Liver (tissue), 9 donors: ENCODE data around the gene ACVR1. TPM values are rescaled to one million over a fixed set of nuclear protein-coding genes. Genes with fewer than 3 reads are reported as not detected.

Experiments
- DNase-seq: peaks from one replicate; pipeline ENCODE4 v3.0.0-alpha.2; 2017; ENCODE audit warnings: low spot score
- H3K27ac ChIP-seq, 2 donors: one replicate each; pipeline ENCODE4 v1.7.0; 2013; ENCODE audit warnings: inconsistent platforms in 2 of 2, low read length in 2 of 2, control low read depth in 1 of 2, low read depth in 1 of 2, mild to moderate bottlenecking in 1 of 2
- H3K27me3 ChIP-seq, 4 donors: one replicate each; pipeline versions ENCODE4 v1.6.1 to v1.7.0; 2013; ENCODE audit warnings: low read length in 3 of 4, inconsistent platforms in 1 of 4, mild to moderate bottlenecking in 1 of 4, moderate library complexity in 1 of 4; ENCODE audit not compliant: control insufficient read depth in 4 of 4, insufficient read depth in 4 of 4
- H3K36me3 ChIP-seq, 4 donors: one replicate each; pipeline versions ENCODE4 v1.6.1 to v1.7.0; 2013; ENCODE audit warnings: low read length in 3 of 4, mild to moderate bottlenecking in 3 of 4, low read depth in 1 of 4, moderate library complexity in 1 of 4; ENCODE audit not compliant: control insufficient read depth in 4 of 4, insufficient read depth in 3 of 4
- H3K4me1 ChIP-seq, 4 donors: one replicate each; pipeline versions ENCODE4 v1.6.1 to v1.7.0; 2013; ENCODE audit warnings: low read length in 3 of 4, mild to moderate bottlenecking in 3 of 4, moderate library complexity in 1 of 4; ENCODE audit not compliant: control insufficient read depth in 4 of 4, insufficient read depth in 4 of 4
- H3K4me3 ChIP-seq, 3 donors: one replicate each; pipeline versions ENCODE4 v1.6.1 to v1.7.0; 2013; ENCODE audit warnings: low read length in 3 of 3, control low read depth in 1 of 3, low read depth in 1 of 3, mild to moderate bottlenecking in 1 of 3
- H3K9ac ChIP-seq, 2 donors: one replicate each; pipeline ENCODE4 v1.7.0; 2013; ENCODE audit warnings: low read length in 2 of 2, mild to moderate bottlenecking in 2 of 2, moderate library complexity in 2 of 2, control low read depth in 1 of 2, low read depth in 1 of 2
- H3K9me3 ChIP-seq, 4 donors: one replicate each; pipeline versions ENCODE4 v1.6.1 to v1.7.0; 2013; ENCODE audit warnings: low read length in 3 of 4; ENCODE audit not compliant: control insufficient read depth in 4 of 4
- ATF3 ChIP-seq: IDR thresholded peaks from 2 replicates; pipeline ENCODE4 v1.6.1; 2016; ENCODE audit warnings: antibody characterized with exemption
- CTCF ChIP-seq: fragments of 150-350 bp; IDR thresholded peaks from 2 replicates; pipeline ENCODE4 v1.5.1; 2017; ENCODE audit warnings: improper control_type of control experiment, low read depth, low read length; ENCODE audit not compliant: missing input control
- EGR1 ChIP-seq, 2 donors: IDR thresholded peaks; 2 replicates each; pipeline ENCODE4 v1.6.1; 2016 to 2018; ENCODE audit warnings: antibody characterized with exemption in 2 of 2, low read depth in 2 of 2
- FOXA1 ChIP-seq: IDR thresholded peaks from 2 replicates; pipeline ENCODE4 v1.6.1; 2016; ENCODE audit warnings: antibody characterized with exemption
- FOXA2 ChIP-seq: IDR thresholded peaks from 2 replicates; pipeline ENCODE4 v1.6.1; 2016; ENCODE audit warnings: antibody characterized with exemption
- GABPA ChIP-seq, 2 donors: IDR thresholded peaks in 1 of 2; conservative IDR thresholded peaks in 1 of 2; 2 replicates each; pipeline ENCODE4 v1.6.1; 2016; ENCODE audit warnings: antibody characterized with exemption in 2 of 2, mild to moderate bottlenecking in 1 of 2, moderate library complexity in 1 of 2
- HNF4A ChIP-seq, 2 donors: conservative IDR thresholded peaks; 2 replicates each; pipeline ENCODE4 v1.6.1; 2016; ENCODE audit warnings: antibody characterized with exemption in 2 of 2, mild to moderate bottlenecking in 2 of 2
- HNF4G ChIP-seq: IDR thresholded peaks from 2 replicates; pipeline ENCODE4 v1.6.1; 2016; ENCODE audit warnings: antibody characterized with exemption
- JUND ChIP-seq, 2 donors: IDR thresholded peaks; 2 replicates each; pipeline ENCODE4 v1.6.1; 2016; ENCODE audit warnings: antibody characterized with exemption in 2 of 2
- MAX ChIP-seq: IDR thresholded peaks from 2 replicates; pipeline ENCODE4 v1.6.1; 2016; ENCODE audit warnings: antibody characterized with exemption
- NR2F2 ChIP-seq: IDR thresholded peaks from 2 replicates; pipeline ENCODE4 v1.6.1; 2016; ENCODE audit warnings: antibody characterized with exemption
- RAD21 ChIP-seq, 2 donors: IDR thresholded peaks; 2 replicates each; pipeline ENCODE4 v1.6.1; 2016; ENCODE audit warnings: antibody characterized with exemption in 2 of 2, mild to moderate bottlenecking in 2 of 2
- REST ChIP-seq: IDR thresholded peaks from 2 replicates; pipeline ENCODE4 v1.6.1; 2016; ENCODE audit warnings: antibody characterized with exemption, mild to moderate bottlenecking
- RXRA ChIP-seq, 2 donors: IDR thresholded peaks; 2 replicates each; pipeline ENCODE4 v1.6.1; 2017 to 2018; ENCODE audit warnings: antibody characterized with exemption in 2 of 2, mild to moderate bottlenecking in 1 of 2
- SP1 ChIP-seq: IDR thresholded peaks from 2 replicates; pipeline ENCODE4 v1.6.1; 2018; ENCODE audit warnings: antibody characterized with exemption, mild to moderate bottlenecking
- TAF1 ChIP-seq: conservative IDR thresholded peaks from 2 replicates; pipeline ENCODE4 v1.6.1; 2016; ENCODE audit warnings: antibody characterized with exemption, mild to moderate bottlenecking
- YY1 ChIP-seq: IDR thresholded peaks from 2 replicates; pipeline ENCODE4 v1.6.1; 2016; ENCODE audit warnings: antibody characterized with exemption, mild to moderate bottlenecking
- ZBTB33 ChIP-seq: IDR thresholded peaks from 2 replicates; pipeline ENCODE4 v1.6.1; 2016; ENCODE audit warnings: antibody characterized with exemption
- WGBS: extraction: QIAGEN DNeasy Blood & Tissue Kit; methylation state at CpG from one replicate; pipeline ENCODE4 v1.1.7; 2013; 5-methylcytosine and 5-hydroxymethylcytosine counted together
- polyA plus RNA-seq, 2 donors: library from polyadenylated mRNA; stranded (reverse) in 1 of 2; unstranded in 1 of 2; fragments of 200-250 nt in 1 of 2; fragments of >200 nt in 1 of 2; fragmentation: Nextera tagmentation in 1 of 2; extraction: Ambion mirVana in 1 of 2; gene quantifications; one replicate each; pipeline versions ENCODE4 v1.2.1 to v1.2.3, GENCODE V29; 2013 to 2015
- total RNA-seq, 2 donors: library from RNA; depleted of rRNA; stranded (reverse); fragments of >200 nt; gene quantifications; one replicate each; pipeline ENCODE4 v1.2.3, GENCODE V29; 2014
- donor health status: healthy.
- donor health status: healthy.
- donor health status: healthy.
- donor health status: healthy.
- donor health status: healthy.

Gene ACVR1
- total and polyA plus RNA-seq, 4 donors: 6.2 to 20.4 (median 8.5) TPM

- Histone ChIP-seq H3K9ac (no peak overlapping the region), H3K27ac (peak overlapping the region; percentile 74 to 87), H3K27me3 (no peaks in the 10 kb centered on the region), H3K4me3 (no peak overlapping the region), H3K9me3 (no peaks in the 10 kb centered on the region), H3K4me1 (peaks cover 8 to 32% (median 21%) of the 10 kb centered on the region in 4 donors), H3K36me3 (peaks cover 2 to 13% (median 9%) of the 10 kb centered on the region in 4 donors)
- 38% methylated on average over 1 of the region's 1 CpG for WGBS
- no peak for DNase-seq
- TF ChIP-seq GABPA (IDR thresholded peaks at IDR 0.05 in 1 of 2, conservative IDR thresholded peaks at IDR 0.05 in 1 of 2): no peak
- no peak for TF ChIP-seq JUND (IDR thresholded peaks at IDR 0.05)
- TF ChIP-seq CTCF: no peak
- TF ChIP-seq REST: no peak
- TF ChIP-seq HNF4G: no peak
- no peak for TF ChIP-seq SP1
- no peak for TF ChIP-seq ATF3
- no peak for TF ChIP-seq MAX
- no peak for TF ChIP-seq TAF1
- TF ChIP-seq FOXA1: no peak
- peak; percentile 22 to 32 for TF ChIP-seq RXRA (IDR thresholded peaks at IDR 0.05)
- no peak for TF ChIP-seq EGR1 (IDR thresholded peaks at IDR 0.05; ENCODE audit: low read depth in 2 of 2)
- no peak for TF ChIP-seq YY1
- TF ChIP-seq FOXA2: no peak
- TF ChIP-seq HNF4A (conservative IDR thresholded peaks at IDR 0.05): peak; percentile 46 to 57
- TF ChIP-seq ZBTB33: no peak
- TF ChIP-seq NR2F2: peak; percentile 54
- peak in 1 of 2 donors; percentile 7 for TF ChIP-seq RAD21 (IDR thresholded peaks at IDR 0.05)
These were observed 54.5 kb downstream of the ACVR1 start for GRCh38 chr2:157821519-157822131.
